ENCODE results near the gene TOMM6.

GRCh38 chr6:41768545-41769308 is 18.8 kb upstream of the TOMM6 start:
- no peak for TF ChIP-seq CTCF (IDR thresholded peaks at IDR 0.05)
- TF ChIP-seq POLR2A (IDR thresholded peaks at IDR 0.05) = no peak

All from esophagus squamous epithelium (tissue), 4 donors.